Liver (tissue), 3 donors: Measurements from ENCODE around the gene BACH2.

ENCODE experiments used
- CTCF ChIP-seq: fragments of 150-350 bp; IDR thresholded peaks from 2 replicates; pipeline ENCODE4 v1.5.1; 2017; ENCODE audit warnings: improper control_type of control experiment, low read depth, low read length; ENCODE audit not compliant: missing input control
- SP1 ChIP-seq: IDR thresholded peaks from 2 replicates; pipeline ENCODE4 v1.6.1; 2018; ENCODE audit warnings: antibody characterized with exemption, mild to moderate bottlenecking
- ZBTB33 ChIP-seq: IDR thresholded peaks from 2 replicates; pipeline ENCODE4 v1.6.1; 2016; ENCODE audit warnings: antibody characterized with exemption
- donor health status: healthy.
- donor health status: healthy.

- no peak for TF ChIP-seq CTCF
- TF ChIP-seq ZBTB33 = no peak
- no peak for TF ChIP-seq SP1
Measured at GRCh38 chr6:90319044-90319443, 22.4 kb upstream of the BACH2 start.
